ENCODE measurements around the gene MTMR3. TPM values are rescaled to one million over a fixed set of nuclear protein-coding genes. Genes with fewer than 3 reads are reported as not detected.

MTMR3 gene
- polyA plus RNA-seq, 3 donors: 32.4 to 47.5 (median 44.9) TPM

Other genes starting within 250 kb of the MTMR3 start
- gene CABP7, start 163.2 kb upstream of the MTMR3 start, polyA plus RNA-seq (ENCODE audit: insufficient read length in 3 of 3): under 1 TPM in 2 of 3 donors, not detected in 1; 0.11 to 0.12 TPM
- 10 to 100 TPM; 22.5 to 29.7 (median 27.1) TPM for gene ZMAT5, start 116.2 kb upstream of the MTMR3 start, polyA plus RNA-seq (ENCODE audit: insufficient read length in 3 of 3)
- 100 to 1,000 TPM; 136 to 168 (median 151) TPM for gene UQCR10, start 115.8 kb upstream of the MTMR3 start, polyA plus RNA-seq (ENCODE audit: insufficient read length in 3 of 3)
- gene ASCC2, start 44.9 kb upstream of the MTMR3 start, polyA plus RNA-seq (ENCODE audit: insufficient read length in 3 of 3): 10 to 100 TPM; 49.1 to 54.4 (median 52.1) TPM
- not detected for gene HORMAD2, start 197.3 kb downstream of the MTMR3 start, polyA plus RNA-seq (ENCODE audit: insufficient read length in 3 of 3)